IPS DF 4.7 (cell line): ENCODE results near the gene RCN1.
"Not testable (repeated sequence)": the region's sequence is repeated elsewhere in the genome, so short reads cannot be mapped to it uniquely, and the experiment has no call there.

Experiments
- DNase-seq: peaks from one replicate; pipeline ENCODE4 v3.0.0-alpha.2; 2013; ENCODE audit warnings: low spot score; ENCODE audit errors: extremely low read depth

The RCN1 gene

DNA sequence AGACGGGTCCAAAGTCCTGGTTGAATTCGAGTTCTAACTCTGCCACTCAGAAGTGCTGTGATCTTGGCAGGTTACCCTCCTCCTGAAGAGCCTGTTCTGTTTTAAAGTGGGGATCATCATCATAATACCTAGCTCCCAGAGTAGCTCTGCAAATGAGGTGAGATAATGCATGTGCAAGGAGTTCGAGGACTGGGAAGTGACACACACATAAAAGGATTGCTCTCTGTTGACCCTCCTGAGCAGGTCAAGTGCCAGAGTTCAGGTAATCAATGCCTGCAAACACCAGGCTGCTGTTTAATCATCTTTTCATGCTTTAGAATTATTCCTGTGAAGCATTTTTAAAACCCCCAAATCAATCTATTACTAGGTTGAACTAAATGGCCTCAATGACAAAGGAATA is 19.9 kb downstream of the RCN1 start:
- no peak for DNase-seq

GRCh38 chr11:32113200-32113919 is 22.5 kb downstream of the RCN1 start:
- no peak for DNase-seq

DNA sequence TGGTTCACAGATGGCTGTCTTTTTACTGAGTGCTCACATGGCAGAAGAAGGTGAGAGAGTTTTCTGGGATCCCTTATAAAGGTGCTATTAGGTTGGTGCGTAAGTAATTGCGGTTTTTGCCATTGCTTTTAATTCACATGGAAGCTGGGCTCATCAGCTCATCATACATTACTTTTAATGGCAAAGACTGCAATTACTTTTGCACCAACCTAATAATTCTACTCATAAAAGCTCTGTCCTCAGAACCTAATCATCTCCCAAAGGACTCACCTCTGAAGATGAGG is 23.0 kb downstream of the RCN1 start:
- DNase-seq = no peak

GRCh38 chr11:32115446-32115845 is 24.6 kb downstream of the RCN1 start:
- no peak for DNase-seq

GRCh38 chr11:32116668-32117067 is 25.8 kb downstream of the RCN1 start:
- no peak for DNase-seq

DNA sequence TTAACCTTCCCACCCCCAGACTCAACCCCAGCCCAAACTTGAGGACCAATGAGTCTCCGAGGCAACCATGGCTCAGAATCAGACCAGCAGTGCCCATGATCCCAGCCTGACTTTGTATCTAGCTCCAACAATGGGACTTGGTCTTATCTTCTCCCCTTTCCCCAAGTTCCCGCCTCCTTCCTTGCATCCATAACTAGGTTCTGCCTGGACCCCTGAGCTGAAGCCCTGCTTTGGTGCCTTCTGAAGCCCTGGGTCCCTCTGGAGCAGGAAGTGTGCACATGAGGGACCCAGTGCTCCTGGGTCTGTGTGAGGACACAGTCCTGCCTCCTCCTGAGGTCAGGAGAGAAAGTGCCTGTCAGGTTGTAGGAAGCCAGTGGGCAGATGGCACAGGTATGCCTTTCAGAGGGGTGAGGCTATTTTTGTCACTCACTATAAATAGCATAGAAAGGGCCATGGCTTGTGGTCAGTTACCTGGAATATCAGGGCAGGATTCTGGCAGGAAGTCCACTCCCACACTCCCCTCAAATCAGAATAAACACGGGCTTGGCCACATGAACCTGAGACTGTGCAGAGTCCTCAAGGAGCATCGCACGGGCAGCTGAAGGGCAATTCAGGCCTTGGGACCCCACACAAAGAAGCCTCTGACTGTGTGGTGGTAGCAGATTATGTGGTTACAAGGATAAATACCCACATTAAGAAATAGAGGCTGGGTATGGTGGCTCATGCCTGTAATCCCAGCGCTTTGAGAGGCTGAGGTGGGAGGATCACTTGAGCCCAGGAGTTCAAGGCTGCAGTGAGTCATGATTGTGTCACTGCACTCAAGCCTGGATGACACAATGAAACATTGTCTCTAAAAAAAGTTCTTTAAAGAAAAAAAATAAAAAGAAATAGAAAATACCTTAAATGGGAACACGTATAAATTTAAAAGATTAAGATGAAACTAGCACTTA is 27.4 kb downstream of the RCN1 start:
- no peak for DNase-seq

DNA sequence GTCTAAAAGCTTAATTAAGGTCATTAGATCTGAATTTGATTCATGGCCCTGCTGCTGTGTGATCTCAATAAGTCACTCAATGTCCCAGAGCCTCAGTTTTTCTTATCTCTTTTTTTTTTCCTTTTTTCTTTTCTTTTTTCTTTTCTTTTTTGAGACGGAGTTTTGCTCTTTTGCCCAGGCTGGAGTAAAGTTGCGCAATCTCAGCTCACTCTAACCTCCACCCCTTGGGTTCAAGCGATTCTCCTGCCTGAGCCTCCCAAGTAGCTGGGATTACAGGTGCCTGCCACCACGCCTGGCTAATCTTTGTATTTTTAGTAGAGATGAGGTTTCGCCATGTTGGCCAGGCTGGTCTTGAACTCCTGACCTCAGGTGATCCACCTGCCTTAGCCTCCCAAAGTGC is 28.3 kb downstream of the RCN1 start:
- DNase-seq = not testable (repeated sequence)

DNA sequence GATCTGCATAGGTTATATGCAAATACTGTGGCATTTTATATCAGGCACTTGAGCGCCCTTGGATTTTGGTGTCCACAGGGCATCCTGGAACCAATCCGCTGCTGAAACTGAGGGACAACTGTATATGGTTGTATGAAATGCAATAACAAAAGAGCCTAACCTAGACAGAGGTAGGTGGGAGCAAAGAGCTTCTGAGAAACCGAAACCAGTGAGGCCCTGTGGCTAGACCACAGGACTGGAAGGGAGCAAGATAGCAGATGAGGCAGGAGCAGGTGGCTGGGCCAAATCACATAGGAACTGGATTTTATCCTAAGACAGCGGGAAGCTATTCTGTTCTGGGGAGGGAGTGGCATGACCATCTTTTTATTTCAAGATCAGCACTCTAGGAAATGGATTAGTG is 30.1 kb downstream of the RCN1 start:
- no peak for DNase-seq

DNA sequence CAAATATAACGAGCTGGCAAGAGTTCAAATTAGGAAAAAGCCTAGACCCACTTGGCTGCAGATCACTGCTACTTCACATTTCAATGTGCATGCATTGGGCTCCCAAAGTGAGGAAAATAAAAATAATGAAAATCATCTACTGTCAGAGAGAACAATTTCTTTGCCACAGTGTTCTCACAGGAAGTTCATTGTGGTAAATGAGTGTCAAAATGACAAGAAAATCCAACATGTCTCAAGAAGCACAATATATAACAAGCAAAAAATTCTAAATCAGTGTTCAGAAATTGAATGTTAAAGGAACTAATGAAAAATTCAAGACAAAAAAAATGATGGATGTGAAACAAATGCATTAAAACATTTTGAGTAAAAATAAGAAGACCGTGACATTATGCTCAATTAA is 31.3 kb downstream of the RCN1 start:
- no peak for DNase-seq

DNA sequence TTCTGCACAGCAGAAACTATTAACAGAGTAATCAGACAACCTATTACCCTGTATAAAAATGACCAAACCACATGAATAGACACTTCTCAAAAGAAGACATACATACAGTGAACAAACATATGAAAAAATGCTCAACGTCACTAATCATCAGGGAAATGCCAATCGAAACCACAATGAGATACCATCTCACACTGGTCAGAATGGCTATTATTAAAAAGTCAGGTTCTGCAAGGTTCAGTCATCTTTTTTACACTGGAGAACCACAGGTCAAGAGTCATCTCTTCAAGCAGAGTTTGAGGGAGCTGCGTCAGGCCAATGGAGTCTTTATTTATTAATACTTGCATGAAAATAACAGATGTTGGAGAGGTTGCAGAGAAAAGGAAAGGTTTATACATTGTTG is 40.4 kb downstream of the RCN1 start:
- no peak for DNase-seq

DNA sequence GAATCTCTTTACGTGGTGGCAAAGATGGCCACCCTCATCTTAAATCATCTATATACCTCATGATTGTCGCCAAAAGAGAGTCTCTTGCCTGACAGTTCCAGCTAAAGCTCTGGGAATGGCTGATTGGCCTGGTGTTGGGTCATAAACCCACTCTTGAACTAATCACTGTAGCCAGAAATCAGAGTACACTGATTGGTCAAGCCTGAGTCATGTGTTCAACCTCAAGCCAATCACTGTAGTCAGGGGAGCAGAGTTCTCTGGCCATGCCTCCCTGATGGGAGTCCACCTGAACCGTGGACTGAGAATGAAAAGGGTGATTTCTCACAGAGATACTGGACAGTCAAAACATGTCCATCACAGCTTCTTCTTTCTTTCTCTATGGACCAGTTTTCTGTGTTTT is 45.8 kb downstream of the RCN1 start:
- no peak for DNase-seq

DNA sequence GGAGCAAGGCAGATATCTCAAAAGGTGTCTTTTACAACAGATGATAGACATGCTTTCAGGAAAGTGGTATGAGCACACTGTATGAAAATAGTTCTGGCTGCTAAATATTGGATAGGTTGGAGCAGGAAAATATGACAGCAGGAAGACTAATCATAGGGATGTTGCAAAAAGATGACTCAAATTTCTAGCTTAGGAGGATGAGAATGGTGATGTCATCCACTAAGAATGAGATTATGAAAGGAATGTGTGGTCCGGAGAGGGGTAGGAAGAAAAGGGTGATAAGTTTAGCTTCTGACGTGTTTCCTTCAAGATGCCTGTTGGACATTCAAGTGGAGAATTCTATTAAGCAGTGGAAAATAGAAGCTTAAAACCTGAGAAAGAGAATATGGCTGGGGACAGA is 46.4 kb downstream of the RCN1 start:
- DNase-seq = no peak

- DNase-seq = no peak
Measured at GRCh38 chr11:32137869-32138268, 47.0 kb downstream of the RCN1 start.

- no peak for DNase-seq
Measured at GRCh38 chr11:32138902-32139301, 48.0 kb downstream of the RCN1 start.

DNA sequence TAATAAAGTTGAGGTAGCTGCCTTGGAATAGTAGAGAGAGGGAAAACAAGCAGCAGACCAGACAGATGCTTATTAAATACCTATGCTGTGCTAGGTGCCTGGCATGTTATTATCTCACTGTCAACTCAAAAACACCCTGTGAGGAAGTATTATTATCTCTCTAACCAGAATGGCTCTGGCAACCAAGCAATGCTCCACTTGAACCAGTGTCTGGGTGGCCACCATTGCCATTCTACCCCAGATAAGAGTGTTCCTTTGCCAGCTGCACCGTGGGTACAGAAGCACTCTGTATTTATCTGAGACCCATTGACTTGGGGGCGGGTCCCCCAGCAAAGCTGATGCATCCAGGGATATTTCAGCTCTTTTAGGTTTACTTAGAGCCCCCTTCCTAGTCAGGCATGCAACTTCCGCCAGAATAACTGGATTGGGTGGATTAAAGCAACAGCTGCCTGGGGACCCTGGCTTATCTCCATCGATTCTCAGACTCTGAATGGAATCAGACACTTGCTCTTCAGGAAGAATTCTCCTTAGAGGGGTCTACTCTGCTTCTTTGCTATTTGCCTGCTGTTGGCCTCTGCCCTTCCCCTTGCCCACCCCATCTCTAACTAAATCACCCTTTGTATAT is 49.1 kb downstream of the RCN1 start:
- DNase-seq = no peak

GRCh38 chr11:32141745-32142546 is 51.1 kb downstream of the RCN1 start:
- no peak for DNase-seq

DNA sequence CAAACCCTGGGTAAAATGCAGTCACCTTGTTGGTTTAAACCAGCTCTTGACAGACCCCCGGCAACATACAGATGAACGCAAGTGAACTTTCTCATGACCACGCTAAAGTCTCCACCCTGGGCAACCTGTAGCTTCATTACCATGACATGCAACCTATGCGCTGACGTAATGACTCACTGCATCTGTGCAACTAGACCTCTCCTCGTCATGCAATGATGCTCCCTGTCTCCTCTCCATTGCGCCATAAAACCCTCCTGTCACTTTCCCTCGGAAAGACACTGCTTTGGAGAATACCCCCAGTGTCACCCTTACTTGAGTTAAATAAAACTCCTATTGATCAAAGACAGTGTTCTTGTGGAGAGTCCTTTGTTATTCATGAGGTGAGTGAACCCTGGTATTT is 52.5 kb downstream of the RCN1 start:
- no peak for DNase-seq

GRCh38 chr11:32145282-32145681 is 54.4 kb downstream of the RCN1 start:
- DNase-seq = no peak

DNA sequence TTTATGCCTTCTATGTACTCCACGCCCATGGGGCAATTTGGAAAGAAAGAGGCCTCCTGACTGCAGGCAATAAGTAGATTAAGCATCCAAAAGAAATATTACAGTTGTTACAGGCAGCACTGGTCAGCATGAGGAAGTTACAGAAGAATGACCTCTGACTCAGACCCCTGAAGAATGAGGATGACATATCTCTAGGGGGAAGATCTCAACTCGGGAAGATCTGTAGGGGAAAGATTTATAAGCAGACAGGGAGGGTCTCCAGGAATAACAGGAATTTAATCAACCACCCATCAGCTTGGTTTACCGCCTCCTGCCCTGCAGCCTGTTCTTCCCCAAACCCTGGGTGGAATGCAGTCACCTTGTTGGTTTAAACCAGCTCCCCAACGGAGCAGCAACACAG is 58.0 kb downstream of the RCN1 start:
- no peak for DNase-seq

DNA sequence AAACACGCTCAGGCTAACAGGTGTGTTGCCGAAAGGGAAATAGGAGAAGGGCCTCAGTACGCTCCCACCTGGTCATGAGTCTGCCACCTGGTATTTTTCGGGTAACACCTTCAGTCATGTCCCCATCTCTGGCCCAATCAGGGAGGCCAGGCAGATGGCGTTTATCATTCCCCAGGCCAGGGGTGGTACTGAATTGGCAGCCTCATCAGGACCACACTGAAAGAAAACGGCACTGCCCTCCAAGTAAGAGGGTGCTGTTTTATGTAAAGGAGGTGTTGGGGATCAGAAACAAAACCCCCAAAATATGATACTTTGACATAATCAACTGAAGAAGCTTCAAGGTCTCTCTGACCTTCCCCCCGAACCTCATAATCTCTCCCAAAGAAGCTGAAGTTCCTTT is 58.9 kb downstream of the RCN1 start:
- no peak for DNase-seq

DNA sequence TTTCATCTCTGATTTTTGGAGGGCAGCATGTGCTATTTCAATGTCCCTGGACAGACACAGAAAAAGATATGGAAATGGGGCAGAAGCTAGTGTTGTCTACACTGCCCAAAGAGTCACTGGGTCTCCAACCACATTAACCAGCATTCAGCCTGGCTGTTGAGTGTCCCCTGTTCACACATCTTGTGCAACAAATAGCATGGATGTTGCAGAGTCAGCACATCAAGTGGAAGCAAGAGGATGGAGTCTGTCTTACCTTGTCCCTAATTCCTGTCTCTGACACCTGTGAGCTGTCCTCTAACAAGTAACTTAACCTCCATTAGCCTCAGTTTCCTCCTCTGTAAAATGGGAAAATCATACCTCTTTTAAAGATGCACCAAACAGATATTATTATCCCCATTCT is 60.2 kb downstream of the RCN1 start:
- no peak for DNase-seq

DNA sequence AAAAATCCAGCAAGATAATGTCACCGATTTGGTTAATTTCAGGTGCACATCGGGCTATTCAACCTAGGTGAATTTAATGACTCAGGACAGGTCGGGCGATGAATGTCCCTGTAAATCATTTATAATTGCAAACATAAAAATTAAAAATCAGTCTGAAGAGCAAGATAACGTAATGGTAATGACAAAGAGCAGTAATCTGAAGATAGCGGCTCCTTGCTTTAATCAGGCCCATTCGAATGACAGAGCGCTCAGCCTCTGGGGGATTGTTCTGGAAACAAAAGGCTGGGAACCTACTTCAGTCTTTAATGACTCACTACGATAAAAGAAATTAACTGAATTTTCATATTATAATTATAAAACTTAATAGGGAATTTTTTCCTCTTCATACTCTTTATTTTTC is 61.3 kb downstream of the RCN1 start:
- no peak for DNase-seq
